ACC112 (cell line): ENCODE measurements around the gene MINDY4.

Source experiments
- H2AFZ ChIP-seq: fragments of 200-600 bp; sonication (generic); one replicate; pipeline ENCODE4 v1.6.0; 2017; ENCODE audit warnings: antibody characterized with exemption, low read length; ENCODE audit not compliant: unreplicated experiment
- H3K27ac ChIP-seq: fragments of 200-600 bp; sonication (generic); 2 replicates; pipeline ENCODE4 v1.5.1; 2014; ENCODE audit warnings: low read depth, mild to moderate bottlenecking, antibody characterized with exemption, low read length, moderate library complexity
- H3K27me3 ChIP-seq: fragments of 200-600 bp; sonication (generic); 2 replicates; pipeline ENCODE4 v1.6.1; 2014; ENCODE audit warnings: mild to moderate bottlenecking, antibody characterized with exemption, low read length, moderate library complexity, mixed read lengths; ENCODE audit not compliant: insufficient read depth
- H3K36me3 ChIP-seq: fragments of 200-600 bp; sonication (generic); 2 replicates; pipeline ENCODE4 v1.6.1; 2016; ENCODE audit warnings: mild to moderate bottlenecking, antibody characterized with exemption, low read length, moderate library complexity, mixed read lengths; ENCODE audit not compliant: insufficient read depth
- H3K4me1 ChIP-seq: fragments of 200-600 bp; sonication (generic); one replicate; pipeline ENCODE4 v1.6.1; 2016; ENCODE audit warnings: low read length, mixed read lengths; ENCODE audit not compliant: insufficient read depth, unreplicated experiment, control insufficient read depth
- H3K4me3 ChIP-seq: fragments of 200-600 bp; sonication (generic); 2 replicates; pipeline ENCODE4 v1.5.1; 2014; ENCODE audit warnings: mild to moderate bottlenecking, low read depth, low read length
- H3K79me2 ChIP-seq: fragments of 200-600 bp; sonication (generic); one replicate; pipeline ENCODE4 v1.6.0; 2016; ENCODE audit warnings: low read length; ENCODE audit not compliant: control insufficient read depth, unreplicated experiment, insufficient read depth

MINDY4 gene

GRCh38 chr7:30844916-30845315, 73.7 kb downstream of the MINDY4 start:
- H3K27ac ChIP-seq, result no peak overlapping the region

GRCh38 chr7:30845426-30846135, 74.4 kb downstream of the MINDY4 start:
- Histone ChIP-seq H3K36me3 (no peaks in the 10 kb centered on the region), H2AFZ (no peak overlapping the region), H3K27me3 (no peaks in the 10 kb centered on the region), H3K79me2 (no peaks in the 10 kb centered on the region), H3K27ac (no peak overlapping the region), H3K4me1 (peaks cover 11% of the 10 kb centered on the region), H3K4me3 (no peak overlapping the region)

More at GRCh38 chr7:30844916-30845315, 73.7 kb downstream of the MINDY4 start:
- no peaks in the 10 kb centered on the region for H3K36me3 ChIP-seq
- no peak overlapping the region for H3K4me3 ChIP-seq
- peaks cover 11% of the 10 kb centered on the region for H3K4me1 ChIP-seq
- H2AFZ ChIP-seq, result no peak overlapping the region
- H3K27me3 ChIP-seq, result no peaks in the 10 kb centered on the region
- no peaks in the 10 kb centered on the region for H3K79me2 ChIP-seq

- H3K36me3 ChIP-seq, result no peaks in the 10 kb centered on the region
- no peak overlapping the region for H3K27ac ChIP-seq
- no peak overlapping the region for H2AFZ ChIP-seq
- H3K4me1 ChIP-seq, result peaks cover 11% of the 10 kb centered on the region
- H3K4me3 ChIP-seq, result no peak overlapping the region
- no peaks in the 10 kb centered on the region for H3K27me3 ChIP-seq
- no peaks in the 10 kb centered on the region for H3K79me2 ChIP-seq
Observed at GRCh38 chr7:30846378-30846777, 75.2 kb downstream of the MINDY4 start.

- no peaks in the 10 kb centered on the region for H3K79me2 ChIP-seq
- H3K27me3 ChIP-seq, result no peaks in the 10 kb centered on the region
Observed at GRCh38 chr7:30848121-30848855, 77.1 kb downstream of the MINDY4 start.

GRCh38 chr7:30849565-30849964, 78.3 kb downstream of the MINDY4 start:
- H3K4me3 ChIP-seq, result no peak overlapping the region
- H3K27me3 ChIP-seq, result no peaks in the 10 kb centered on the region
- H3K27ac ChIP-seq, result no peak overlapping the region
- H3K4me1 ChIP-seq, result peaks cover 9% of the 10 kb centered on the region
- no peaks in the 10 kb centered on the region for H3K79me2 ChIP-seq
- no peaks in the 10 kb centered on the region for H3K36me3 ChIP-seq
- no peak overlapping the region for H2AFZ ChIP-seq

More at GRCh38 chr7:30848121-30848855, 77.1 kb downstream of the MINDY4 start:
- Histone ChIP-seq H3K36me3 (no peaks in the 10 kb centered on the region), H3K27ac (no peak overlapping the region), H3K4me3 (no peak overlapping the region), H2AFZ (no peak overlapping the region), H3K4me1 (peaks cover 11% of the 10 kb centered on the region)

- H2AFZ ChIP-seq, result no peak overlapping the region
- no peaks in the 10 kb centered on the region for H3K27me3 ChIP-seq
- H3K4me3 ChIP-seq, result no peak overlapping the region
- H3K36me3 ChIP-seq, result no peaks in the 10 kb centered on the region
- no peak overlapping the region for H3K27ac ChIP-seq
- H3K79me2 ChIP-seq, result no peaks in the 10 kb centered on the region
- peaks cover 7% of the 10 kb centered on the region for H3K4me1 ChIP-seq
Observed at GRCh38 chr7:30850426-30850825, 79.2 kb downstream of the MINDY4 start.

- Histone ChIP-seq H3K79me2 (no peaks in the 10 kb centered on the region), H3K27me3 (no peaks in the 10 kb centered on the region), H3K27ac (no peak overlapping the region), H3K4me1 (no peaks in the 10 kb centered on the region), H3K36me3 (no peaks in the 10 kb centered on the region), H3K4me3 (no peak overlapping the region), H2AFZ (no peak overlapping the region)
Observed at GRCh38 chr7:30851651-30852307, 80.6 kb downstream of the MINDY4 start.

- no peaks in the 10 kb centered on the region for H3K27me3 ChIP-seq
- H3K4me1 ChIP-seq, result no peaks in the 10 kb centered on the region
- H3K79me2 ChIP-seq, result no peaks in the 10 kb centered on the region
- H3K27ac ChIP-seq, result no peak overlapping the region
- H3K36me3 ChIP-seq, result no peaks in the 10 kb centered on the region
- H3K4me3 ChIP-seq, result no peak overlapping the region
- H2AFZ ChIP-seq, result no peak overlapping the region
Observed at GRCh38 chr7:30852308-30852684, 81.1 kb downstream of the MINDY4 start.

GRCh38 chr7:30852744-30853288, 81.6 kb downstream of the MINDY4 start:
- no peak overlapping the region for H2AFZ ChIP-seq
- no peaks in the 10 kb centered on the region for H3K4me1 ChIP-seq
- no peaks in the 10 kb centered on the region for H3K27me3 ChIP-seq
- H3K79me2 ChIP-seq, result no peaks in the 10 kb centered on the region
- H3K4me3 ChIP-seq, result no peak overlapping the region
- no peaks in the 10 kb centered on the region for H3K36me3 ChIP-seq
- H3K27ac ChIP-seq, result no peak overlapping the region

GRCh38 chr7:30853576-30853975, 82.4 kb downstream of the MINDY4 start:
- no peak overlapping the region for H2AFZ ChIP-seq
- no peaks in the 10 kb centered on the region for H3K79me2 ChIP-seq
- H3K36me3 ChIP-seq, result no peaks in the 10 kb centered on the region
- no peak overlapping the region for H3K27ac ChIP-seq
- no peak overlapping the region for H3K4me3 ChIP-seq
- no peaks in the 10 kb centered on the region for H3K4me1 ChIP-seq
- no peaks in the 10 kb centered on the region for H3K27me3 ChIP-seq
